HG02852 (cell line): ENCODE measurements around the gene ZNF275.
"Not testable (repeated sequence)": the region's sequence is repeated elsewhere in the genome, so short reads cannot be mapped to it uniquely, and the experiment has no call there.

ENCODE experiments used
- ATAC-seq: cut with Tn5 transposase; IDR thresholded peaks from one replicate; pipeline ENCODE4 v1.9.1; 2021; ENCODE audit warnings: mild to moderate bottlenecking, moderate library complexity; ENCODE audit not compliant: unreplicated experiment

ZNF275 gene

DNA sequence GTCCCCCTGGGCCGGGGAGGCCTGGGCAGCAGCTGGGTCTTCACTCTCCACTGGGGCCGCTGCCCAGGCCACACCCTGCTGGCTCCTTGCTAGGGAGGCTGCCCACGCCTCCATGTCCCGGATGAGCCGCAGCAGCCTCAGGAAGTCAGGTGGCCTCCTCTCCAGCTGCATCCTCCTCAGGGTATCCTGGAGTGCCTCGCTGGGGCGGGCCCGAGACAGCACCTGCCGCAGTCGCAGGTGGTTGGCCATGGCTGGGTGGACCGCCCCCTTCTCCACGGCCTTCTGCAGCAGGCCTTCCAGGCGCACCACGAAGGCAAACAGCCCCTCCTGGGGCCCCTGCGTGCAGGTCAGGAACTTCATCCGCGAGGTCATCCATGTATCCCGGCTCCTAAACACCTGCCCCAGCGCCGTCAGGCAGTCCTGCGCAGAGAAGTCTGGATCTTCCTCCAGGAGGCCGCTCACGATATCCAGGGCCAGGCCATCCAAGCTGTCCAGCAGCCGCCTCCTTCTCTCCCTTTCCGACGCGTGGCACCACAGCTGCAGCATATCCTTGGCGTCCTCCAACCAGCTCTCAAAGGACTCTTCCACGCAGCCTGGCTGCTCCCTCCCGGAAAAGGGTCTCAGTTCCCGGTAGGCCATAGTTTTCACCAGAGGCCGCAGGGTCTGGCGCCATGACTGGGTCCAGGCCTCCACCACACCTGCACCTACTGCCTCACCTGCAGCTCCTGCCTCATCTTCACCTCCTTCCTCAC lies 14.5 kb upstream of the ZNF275 start:
- ATAC-seq: no peak

DNA sequence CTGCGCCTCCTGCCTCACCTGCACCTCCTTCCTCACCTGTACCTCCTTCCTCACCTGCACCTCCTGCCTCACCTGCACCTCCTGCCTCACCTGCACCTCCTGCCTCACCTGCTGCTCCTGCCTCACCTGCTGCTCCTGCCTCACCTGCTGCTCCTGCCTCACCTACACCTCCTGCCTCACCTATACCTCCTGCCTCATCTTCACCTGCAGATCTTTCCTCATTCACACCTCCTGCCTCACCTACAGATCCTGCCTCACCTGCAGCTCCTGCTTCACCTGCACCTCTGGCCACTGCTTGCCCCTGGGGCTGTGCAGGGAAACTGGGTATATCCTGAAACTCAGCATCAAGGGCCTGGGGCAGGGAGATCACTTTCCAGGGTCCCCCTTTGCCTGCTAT lies 13.9 kb upstream of the ZNF275 start:
- not testable (repeated sequence) for ATAC-seq

DNA sequence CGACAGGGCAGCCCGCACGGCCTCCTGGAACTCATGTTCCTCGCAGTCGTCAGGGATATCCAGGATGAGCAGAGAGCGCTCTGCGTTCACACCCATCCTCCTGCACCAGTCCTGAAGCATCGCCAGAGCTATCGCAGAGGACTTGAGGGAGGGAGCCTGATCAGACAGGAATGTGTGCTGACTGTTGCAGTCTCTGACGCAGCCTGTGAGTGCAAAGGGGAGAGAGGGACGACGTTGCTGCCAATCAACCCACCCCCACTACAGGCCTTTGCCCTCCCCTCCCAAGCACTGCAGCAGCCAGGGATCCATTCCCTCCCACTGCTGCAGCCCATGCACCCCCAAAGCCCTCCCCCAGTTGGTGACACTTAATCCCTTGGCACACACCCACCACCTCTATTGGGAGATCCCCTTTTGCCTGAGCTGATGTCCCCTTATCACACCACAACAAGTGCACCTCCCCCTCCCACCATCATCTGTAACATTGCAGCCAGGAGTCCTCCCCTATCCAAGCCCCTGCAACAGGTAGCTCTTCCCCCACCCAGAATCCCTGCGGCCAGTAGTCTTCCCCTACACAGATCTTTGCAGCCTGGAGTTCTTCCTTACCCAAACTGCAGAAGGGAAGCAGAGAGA lies 13.3 kb upstream of the ZNF275 start:
- no peak for ATAC-seq

DNA sequence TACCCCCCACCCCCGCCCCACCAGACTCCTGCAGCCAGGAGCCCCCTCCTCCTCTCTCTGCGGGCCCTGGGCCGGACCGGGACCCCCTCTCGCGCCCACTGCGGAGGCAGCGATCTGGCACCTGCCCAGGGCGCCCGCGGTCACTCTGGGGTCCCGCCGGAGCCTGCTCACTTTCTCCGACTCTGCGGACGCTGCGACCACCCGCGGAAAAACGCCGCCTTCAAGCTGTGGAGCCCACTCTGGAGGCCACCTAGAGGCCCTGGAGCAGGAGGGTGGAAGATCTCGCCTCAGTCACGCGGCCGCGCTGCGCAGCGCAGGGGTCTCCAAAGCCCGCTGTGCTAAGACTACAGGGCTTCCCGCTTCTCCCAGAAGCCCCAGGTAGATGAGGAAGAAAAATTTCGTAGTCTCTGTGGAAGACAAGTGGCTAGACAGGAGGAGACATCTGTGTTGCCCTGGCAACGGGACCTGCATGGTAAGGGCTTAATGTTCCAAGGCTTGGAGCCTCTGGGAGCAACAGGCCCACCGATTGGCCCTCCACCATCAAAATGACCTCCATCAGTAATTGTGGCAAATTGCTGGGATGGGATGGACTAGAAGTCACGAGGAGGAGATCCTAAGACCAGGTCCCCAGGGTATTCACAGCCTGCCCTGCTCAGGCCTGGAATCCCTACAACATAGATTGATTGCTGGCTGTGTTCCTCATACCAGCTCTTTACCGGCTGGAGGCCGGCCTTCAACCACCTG lies 12.4 kb upstream of the ZNF275 start, which contains the start of gene PNMA6F:
PNMA6F (minus strand) TSS at position 387 of the 744 bp plus-strand sequence. CDS start 1,093 bp downstream, outside the sequence.
- no peak for ATAC-seq

DNA sequence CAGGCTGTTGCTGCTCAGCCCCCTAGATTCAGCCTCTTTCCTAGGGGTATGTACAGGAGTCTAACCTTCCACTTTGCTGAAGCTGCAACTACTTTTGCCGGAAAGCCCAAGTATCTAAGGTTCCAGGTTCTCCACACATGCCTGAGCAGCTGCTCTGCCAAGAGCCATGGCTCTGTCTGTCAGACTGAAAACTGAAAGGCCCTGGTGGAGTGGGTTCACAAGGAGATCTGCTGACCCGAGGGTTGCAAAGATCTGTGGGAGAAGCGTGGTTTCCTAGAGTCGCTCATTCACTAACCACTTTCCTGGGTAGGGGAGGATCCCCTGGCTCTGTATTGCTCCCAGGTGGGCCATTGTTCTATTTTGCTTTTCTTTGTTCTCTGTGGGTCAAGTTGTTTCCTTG lies 6.4 kb upstream of the ZNF275 start:
- no peak for ATAC-seq

DNA sequence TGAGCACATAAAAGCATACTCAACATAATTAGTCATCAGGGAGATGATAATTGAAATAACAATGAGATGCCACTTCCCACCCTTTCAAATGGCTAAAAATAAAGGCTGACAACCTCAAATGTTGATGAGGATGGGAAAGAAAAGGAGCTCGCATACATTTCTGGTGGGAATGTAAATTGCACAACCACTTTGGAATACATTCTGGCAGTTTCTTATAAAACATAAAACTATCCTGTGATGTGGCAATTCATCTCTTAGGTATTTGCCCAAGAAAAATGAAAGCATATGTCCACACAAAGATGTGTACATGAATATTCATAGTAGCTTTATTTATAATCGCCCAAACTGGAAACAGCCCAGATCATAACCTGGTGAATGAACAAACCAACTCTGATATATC lies 687 bp upstream of the ZNF275 start:
- no peak for ATAC-seq

DNA sequence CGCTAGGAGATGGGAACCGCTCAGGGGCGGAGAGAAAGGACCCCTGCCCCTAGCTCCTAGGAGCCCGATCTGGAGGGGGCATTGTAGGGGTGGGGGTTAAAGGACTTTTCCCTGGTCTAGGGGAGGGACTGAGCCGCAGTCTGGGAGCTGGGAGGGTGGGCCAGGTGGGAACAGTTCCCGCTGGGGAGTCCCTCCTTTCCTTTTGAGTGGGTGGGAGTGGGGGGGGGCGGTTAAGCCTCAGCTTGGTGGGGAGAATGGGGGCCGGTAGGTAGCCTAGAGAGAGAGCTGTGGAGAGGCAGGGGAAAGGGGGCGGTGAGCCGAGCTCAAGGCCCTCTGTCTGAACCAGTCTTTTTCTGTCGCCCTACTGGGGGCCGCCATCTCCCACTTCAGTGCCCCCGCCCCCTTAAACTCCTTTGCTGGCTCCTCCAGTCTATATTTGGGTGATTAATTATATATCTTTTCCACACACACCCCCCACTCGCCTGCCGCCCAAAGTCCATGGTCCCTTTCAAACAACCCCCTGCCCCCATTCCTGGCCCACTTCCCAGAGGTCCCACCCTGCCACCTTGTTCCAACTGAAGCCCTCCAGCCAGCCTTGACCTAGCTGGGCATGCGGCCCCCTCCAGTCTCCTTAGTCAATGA lies 822 bp downstream of the ZNF275 start:
- no peak for ATAC-seq

DNA sequence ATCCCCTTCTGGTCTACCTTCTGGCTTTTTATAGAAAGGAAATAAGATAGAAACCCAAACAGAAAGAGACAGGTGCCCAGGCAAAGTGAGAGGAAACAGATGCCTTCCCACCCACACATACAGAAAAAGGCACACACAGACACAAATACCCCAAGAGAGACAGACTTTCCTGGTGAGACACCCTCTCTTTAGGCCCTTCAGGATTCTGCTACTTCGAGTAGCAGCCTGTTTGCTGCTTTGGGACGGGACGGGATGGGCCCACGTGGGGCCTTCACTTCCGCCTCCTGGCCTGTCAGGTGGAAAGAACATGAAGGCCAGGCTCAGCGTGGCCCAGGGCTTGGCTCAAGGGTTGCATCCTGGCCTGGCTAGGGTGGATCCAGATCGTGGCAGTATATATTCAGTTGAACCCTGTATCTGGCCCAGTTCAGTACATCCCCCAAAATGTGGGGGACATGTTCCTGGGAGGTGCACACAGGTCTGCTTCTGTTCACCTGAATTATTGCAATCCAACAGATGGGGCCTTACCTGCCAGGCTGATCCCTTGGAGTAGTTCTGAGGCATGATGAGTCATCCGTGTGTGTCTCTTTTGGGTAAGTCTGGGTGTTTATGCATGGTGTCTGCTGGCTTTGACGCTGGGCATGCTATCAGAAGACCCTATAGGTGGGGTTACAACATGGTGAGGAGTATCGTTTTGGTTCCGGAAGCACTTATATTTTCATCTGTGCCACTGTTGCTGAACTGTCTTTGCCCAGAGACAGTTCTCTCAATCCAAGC lies 2.4 kb downstream of the ZNF275 start:
- ATAC-seq: peak; percentile 41

DNA sequence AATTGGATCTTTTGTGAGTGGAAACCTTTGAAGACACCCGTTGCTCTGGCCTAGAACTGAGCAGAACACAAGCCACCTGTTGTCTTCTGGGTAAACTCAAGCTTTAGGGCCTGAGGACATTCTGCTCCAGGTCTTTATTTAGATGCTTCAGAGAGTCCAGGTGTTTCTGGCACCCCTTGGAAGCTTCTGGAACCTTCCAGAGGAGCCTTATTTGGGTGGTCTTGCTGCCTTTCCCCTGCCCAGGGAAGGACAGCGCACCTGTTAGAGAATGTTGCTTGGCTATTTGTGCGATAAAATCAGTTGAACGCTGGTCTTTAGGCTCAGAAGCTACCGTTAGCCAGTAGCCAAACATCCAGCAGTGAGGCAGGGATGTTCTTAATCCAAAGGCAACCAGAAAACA lies 3.0 kb downstream of the ZNF275 start:
- ATAC-seq: no peak

DNA sequence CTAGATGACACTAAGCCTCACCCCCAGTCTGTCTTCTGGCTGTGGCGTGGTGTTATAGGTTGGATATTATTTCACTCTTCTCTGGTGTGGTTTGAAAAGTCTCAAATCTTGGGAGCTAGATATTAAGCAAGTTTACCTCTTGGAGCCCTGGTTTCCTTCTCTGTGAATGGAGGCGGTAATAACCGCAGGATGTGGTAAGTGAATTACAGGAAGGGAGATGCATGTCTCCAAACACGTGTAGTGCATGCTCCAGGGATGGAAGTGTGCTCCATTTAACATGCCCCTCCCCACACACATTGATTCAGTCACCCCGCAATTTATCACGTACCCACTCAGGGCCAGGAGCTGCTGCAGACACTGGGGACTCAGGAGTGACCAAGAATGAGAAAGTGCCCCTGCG lies 4.9 kb downstream of the ZNF275 start:
- no peak for ATAC-seq

DNA sequence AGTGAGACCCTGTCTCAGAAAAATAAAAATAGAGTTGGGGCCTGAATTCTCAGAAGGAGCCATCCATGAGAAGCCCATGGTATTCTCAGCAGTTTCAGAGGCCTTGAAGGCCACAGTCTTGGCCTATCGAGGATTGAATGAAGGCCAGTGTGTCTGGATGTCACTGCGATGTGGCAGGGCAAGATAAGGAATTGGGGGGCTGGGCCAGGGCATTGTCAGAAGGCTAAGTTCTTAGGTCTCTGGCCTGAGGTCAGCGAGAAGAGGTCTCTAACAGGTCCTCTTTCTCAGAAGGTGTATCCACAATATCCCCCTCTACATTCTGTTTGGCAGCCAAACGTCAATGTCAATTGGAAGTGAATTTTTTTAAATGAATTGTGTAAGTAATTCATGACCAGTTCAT lies 5.7 kb downstream of the ZNF275 start:
- ATAC-seq: no peak

DNA sequence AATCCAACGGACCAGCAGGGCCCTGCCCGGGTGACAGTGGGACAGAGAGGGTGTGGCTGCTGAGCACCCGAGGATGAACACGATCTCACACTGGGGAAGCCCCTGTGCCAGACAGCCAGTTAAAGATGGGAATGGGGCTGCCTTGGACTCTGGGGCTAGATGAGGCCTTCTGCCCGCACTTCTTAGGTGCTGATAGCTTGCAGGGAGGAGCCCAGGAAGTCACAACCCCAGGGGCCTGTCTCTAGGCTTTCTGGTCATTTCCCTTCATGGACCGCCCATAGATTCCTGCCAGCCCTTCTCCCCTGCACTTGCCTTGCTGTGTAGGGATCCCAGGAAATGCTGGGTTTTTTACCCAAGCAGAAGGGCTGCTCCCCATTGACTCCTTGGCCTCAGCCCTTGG lies 6.2 kb downstream of the ZNF275 start:
- no peak for ATAC-seq

DNA sequence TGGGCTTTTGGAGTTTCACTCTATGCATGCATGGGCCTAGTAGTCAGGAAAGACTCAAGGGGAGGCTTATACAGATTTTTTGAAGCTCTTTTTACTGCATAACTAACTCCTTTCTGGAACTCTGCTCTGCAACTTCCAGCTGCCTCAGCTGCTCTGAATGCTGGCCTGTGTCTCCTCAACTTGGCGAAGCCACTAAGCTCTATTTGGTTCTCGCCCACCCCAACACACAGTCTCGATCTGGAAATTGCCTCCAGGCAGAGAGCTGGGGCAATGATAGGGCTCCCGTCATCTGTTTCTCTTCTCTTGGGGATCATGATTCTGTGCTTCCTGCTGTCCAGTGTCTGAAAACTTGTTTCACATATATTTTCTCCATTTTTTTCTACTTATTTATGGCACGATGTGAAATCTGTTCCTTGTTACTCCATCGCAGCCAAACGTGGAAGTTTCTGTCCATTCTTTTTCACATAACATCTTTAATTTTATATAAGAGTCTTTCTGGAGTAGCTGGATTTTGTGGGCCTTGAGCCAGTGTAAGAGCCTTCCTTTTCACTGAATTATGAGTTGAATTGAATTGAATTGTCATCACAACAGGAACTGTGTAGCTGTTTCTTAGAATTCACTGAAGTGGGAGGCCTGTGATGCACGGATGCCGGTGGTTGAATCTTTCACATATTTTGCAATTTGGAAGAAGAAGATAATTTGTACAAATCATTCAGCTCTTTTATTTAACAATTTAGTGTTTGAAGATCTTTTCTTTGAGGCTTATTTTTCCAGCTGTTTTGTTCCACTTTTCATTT lies 9.0 kb downstream of the ZNF275 start:
- ATAC-seq: no peak

DNA sequence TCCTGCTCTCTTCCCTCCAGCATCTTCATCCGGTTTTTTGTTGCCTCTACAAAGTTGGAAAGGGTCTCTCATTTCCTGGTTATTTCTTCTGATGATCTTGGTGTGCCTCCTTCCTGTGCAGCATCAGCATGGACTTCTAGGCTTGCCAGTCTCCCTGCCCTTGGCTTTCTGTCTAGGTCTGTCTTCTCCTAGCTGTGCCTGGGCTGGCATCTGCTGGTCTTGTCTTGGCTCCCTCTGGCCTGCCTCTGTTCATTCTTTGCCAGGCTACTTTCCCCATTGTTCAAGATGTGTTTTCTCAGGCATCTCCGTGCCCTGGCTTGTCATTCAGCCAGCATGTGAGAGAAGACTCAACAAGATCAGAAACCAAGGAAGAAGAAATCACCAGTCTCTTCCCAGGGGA lies 9.7 kb downstream of the ZNF275 start:
- no peak for ATAC-seq

DNA sequence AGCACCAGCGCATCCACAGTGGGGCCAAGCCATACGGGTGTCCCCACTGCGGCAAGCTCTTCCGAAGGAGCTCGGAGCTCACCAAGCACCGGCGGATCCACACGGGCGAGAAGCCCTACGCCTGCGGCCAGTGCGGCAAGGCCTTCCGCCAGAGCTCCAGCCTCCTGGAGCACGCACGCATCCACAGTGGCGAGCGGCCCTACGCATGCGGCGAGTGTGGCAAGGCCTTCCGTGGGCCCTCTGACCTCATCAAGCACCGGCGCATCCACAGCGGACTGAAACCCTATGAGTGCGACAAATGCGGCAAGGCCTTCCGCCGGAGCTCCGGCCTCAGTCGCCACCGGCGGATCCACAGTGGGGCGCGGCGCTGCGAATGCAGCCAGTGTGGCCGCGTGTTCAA lies 13.6 kb downstream of the ZNF275 start:
- no peak for ATAC-seq

DNA sequence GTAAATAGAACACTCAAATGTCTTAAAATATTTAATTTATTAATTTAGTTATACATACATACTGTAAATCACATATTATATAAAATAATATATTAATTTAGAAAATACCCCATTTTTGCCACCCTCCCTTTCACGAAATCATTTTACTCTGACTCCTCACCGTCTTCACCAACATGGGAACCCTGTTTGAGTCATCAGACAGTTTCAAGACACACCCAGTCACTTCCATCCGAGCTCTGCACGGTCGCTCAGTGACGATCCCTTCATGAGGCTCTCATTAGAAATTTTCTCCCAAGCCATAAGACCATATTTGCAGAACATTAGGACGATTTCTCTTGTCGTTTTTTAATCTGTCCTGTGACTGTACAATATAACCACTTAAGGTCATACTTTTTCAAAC lies 14.5 kb downstream of the ZNF275 start:
- ATAC-seq: no peak

DNA sequence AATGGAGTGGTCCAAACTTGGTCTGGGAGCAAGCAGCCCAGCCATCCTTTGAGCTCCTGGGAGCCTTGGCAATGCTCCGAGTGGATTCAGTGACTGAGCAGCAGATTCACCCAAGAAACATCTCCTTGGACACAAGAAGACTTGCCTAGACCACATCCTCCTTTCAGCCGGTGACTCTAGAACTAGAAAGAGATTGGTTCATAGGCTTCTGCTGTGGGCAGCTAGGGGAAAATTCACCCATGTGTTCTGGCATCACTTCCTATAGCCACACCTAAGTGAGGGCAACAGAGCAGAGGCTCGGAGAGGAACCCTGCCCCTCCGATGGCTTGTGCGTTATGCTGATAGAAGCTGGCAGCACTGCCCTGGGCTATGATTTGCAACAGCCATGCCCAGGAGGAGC lies 16.0 kb downstream of the ZNF275 start:
- no peak for ATAC-seq

DNA sequence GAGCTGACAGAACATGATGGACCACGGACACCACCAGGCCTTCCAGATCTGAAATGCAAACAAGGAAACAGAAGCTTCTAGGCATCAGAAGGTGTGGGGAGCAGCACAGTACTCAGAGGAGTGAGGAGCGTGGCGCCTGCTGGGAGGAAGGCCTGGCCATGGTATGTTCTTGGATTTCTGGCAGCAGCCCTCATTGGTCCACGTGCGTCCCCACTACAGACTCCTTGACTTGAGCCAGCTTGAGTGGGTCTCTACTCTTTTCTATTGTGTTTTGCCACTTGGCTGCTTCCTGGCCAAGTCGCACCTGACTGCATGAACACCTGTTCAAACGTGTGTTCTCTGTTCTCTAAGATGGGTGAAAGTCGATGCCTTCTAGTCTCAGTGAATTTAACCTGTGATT lies 18.0 kb downstream of the ZNF275 start:
- no peak for ATAC-seq

DNA sequence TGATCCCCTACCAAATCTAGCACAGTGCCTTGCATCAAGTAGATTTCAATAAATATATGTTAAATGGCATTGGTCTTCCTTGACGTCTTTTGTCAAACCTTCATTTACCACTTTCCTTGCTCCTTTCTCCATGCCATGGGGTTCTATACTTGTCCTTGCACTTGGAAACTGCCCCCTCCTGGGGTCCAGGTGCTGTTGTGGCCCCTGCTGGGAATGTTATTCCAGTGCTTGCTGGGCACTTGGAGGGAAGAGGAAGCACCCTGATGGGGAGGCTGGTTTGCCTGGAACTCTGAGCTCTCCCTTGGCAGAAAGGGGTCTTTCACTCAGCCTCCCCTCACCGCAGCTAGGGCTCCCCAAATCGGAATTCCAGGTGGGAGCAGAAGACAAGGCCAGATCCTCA lies 18.9 kb downstream of the ZNF275 start:
- ATAC-seq: no peak

DNA sequence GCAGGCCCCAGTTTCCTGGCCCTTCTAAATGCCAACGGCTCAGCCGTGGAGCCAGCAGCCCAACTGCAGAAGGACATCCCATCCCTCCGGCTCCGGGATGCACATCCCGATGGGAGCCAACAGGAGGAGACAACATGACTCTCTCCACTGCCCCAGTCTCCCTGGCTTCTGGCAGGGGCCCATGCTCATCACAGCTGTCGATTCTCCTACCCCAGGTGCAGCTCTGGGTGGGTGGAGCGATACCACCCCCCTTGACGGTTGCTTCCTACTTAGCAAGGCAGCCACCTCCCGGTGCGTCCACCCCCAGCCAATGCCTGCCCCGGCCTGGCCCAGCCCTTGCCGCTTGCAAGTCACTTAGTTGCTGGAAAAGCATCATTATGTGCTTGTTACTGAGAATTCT lies 19.5 kb downstream of the ZNF275 start:
- no peak for ATAC-seq
